ENCODE measurements around the gene AMPD1. TPM values are rescaled to one million over a fixed set of nuclear protein-coding genes. Genes with fewer than 3 reads are reported as not detected.
A peak's percentile ranks its signal among the peaks of the same experiment; 100 is the strongest.

Gene AMPD1
- total and polyA plus RNA-seq, 4 donors = 0.05 to 0.52 TPM; not detected in 2

DNA sequence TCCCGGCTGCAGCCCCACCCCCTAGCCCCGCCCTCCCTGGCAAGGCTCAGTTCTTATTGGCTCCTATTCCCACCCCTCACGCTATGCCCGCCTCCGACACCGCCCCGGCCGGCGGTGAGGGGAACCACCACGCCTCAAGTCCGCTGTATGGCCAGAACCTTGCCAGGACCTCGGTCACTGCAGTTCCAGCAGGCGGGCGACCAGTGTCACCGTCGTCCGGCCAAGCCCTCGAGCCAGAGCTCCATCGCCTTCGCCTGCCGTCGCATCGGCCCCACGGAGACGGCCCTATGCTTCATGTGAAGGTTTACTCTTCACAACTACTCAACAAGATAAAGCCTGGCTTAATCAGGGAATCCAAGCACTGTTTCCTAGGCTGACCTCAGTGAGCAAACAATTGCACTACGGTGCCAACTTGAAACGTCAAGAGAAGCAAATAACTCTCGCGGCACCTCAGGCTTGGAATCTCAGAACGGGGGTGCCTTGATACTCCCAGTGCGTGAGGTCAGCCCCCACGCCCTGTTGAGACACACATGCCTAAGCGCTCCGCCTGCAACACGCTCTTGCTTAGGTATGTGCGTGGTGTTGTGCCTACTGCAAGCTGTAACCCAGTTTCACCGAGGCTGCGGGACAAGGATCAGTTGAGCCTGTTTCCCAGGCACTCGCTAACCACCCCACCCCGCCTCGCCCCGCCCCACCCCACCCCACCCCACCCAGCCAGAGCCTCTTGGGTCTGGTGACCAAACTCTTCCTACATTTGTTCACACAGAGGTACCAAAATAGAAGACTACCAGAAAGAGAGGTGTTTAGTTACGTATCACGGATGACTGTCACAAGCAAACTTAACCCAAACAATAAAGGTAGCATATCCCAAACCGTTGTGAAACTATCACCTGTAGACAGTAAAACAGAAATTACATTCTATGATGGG lies 25.0 kb downstream of the AMPD1 start:
- Histone ChIP-seq H3K4me1 (ENCODE audit: control insufficient read depth in 1 of 2, insufficient read depth in 2 of 2, low read length in 2 of 2) (no peaks in the 10 kb centered on the region), H3K4me3 (ENCODE audit: low read length in 2 of 2) (peak overlapping the region; percentile 65 to 97), H3K27ac (ENCODE audit: low read depth in 1 of 2, low read length in 2 of 2) (peak overlapping the region in 1 of 2 donors; percentile 24), H3K36me3 (ENCODE audit: control insufficient read depth in 1 of 2, insufficient read depth in 2 of 2, low read length in 1 of 2) (no peaks in the 10 kb centered on the region), H3K9me3 (ENCODE audit: control insufficient read depth, low read length) (no peaks in the 10 kb centered on the region), H3K27me3 (ENCODE audit: control insufficient read depth in 1 of 2, insufficient read depth in 2 of 2, low read length in 1 of 2) (no peaks in the 10 kb centered on the region)
- DNase-seq (peak; percentile 96 to 98), ATAC-seq (ENCODE audit: low FRiP score) (peak; percentile 100)
- WGBS, 2 donors = 3% methylated on average over 45 of the region's 45 CpGs
- intact Hi-C loops (cut with DNase I) = loop anchor here (5.0 to 10.0 kb wide), 2 partner anchors 47 to 326 kb away; partner anchors contain the start of gene NRAS (in 1 of the 2)

DNA sequence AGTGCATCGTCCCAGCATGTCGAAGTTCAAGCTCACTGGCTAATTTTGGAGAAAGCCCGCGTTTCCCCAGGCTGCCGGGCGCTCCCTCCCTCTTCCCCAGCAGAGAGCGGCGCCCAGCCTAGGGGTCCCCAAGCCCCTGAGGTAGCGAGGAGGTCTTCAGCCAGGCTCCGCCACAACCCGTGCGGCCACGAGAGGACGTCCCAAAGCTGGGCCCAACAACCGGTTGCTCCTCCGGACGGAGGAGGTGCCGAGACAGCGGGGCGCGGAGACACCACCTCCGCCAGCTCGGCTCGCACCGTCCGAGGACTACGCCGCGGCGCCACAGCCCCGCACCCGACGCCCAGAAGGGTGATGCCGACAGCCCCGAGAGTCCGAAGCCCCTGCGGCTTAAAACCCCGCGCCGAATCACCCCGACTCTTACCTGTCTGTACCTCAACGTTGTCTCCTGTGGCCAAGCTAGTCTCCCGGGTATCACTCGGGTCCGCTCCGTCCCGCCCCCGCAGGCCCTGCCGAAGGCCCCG lies 25.7 kb downstream of the AMPD1 start, which contains the start of gene DENND2C:
DENND2C (minus strand) TSS at position 488 of the 521 bp plus-strand sequence. CDS start 44,065 bp downstream, outside the sequence.
- intact Hi-C loops (cut with DNase I) = loop anchor here (2.0 to 10.0 kb wide), 4 partner anchors 48 to 325 kb away; partner anchors contain the start of genes BCAS2 (in 1 of the 2), NRAS (in 1 of the 2) and TRIM33 (in 1 of the 2)
- ATAC-seq (ENCODE audit: low FRiP score) = peak; percentile 79
- H3K4me1 ChIP-seq (ENCODE audit: control insufficient read depth in 1 of 2, insufficient read depth in 2 of 2, low read length in 2 of 2) = no peaks in the 10 kb centered on the region
- H3K9me3 ChIP-seq (ENCODE audit: control insufficient read depth, low read length) = no peaks in the 10 kb centered on the region
- H3K27ac ChIP-seq (ENCODE audit: low read depth in 1 of 2, low read length in 2 of 2) = peak within 1 kb of the TSS in 1 of 2 donors; percentile 46
- no peaks in the 10 kb centered on the region for H3K36me3 ChIP-seq (ENCODE audit: control insufficient read depth in 1 of 2, insufficient read depth in 2 of 2, low read length in 1 of 2)
- no peak for DNase-seq
- peak within 1 kb of the TSS; percentile 65 to 97 for H3K4me3 ChIP-seq (ENCODE audit: low read length in 2 of 2)
- no peaks in the 10 kb centered on the region for H3K27me3 ChIP-seq (ENCODE audit: control insufficient read depth in 1 of 2, insufficient read depth in 2 of 2, low read length in 1 of 2)
- WGBS, 2 donors = 0% methylated on average over 48 to 50 of the region's 50 CpGs

DNA sequence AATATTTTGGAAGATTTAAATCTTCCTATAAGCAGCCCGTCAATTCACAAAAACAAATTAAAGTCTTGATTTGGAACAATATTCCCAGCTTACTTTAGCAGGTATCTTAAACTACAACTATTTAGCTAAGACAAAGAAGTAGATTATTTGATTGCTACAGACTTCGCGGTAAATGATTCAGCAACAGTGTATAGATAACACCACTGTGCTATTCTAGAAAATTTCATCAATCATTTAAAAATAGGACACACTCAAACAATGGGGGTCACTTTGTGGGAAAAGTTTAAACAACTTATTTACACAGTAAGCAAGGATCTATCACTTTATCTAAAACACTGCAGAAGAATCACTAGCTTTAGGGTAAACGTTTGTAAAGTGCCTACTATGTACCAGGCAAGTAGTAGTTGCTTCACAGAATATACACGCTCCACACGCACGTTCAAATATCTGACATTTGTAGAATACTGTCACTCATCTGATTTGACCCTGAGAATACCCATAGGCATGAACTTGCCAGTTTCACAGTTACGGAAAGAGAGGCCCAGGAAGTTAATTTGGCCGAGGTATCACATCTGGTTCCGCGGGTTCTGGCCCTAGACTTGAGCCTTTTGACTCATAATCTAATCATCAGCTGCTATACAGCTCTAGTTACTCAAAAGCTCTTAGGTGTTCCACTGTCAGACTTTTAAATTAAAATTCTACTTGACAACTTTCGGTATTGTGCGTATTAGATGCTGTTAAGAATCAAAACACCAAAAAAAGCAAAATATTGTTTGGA lies 26.4 kb downstream of the AMPD1 start:
- intact Hi-C loops (cut with DNase I) = loop anchor here in 1 of 2 donors (2.0 kb wide), 2 partner anchors 88 to 158 kb away; partner anchors contain the start of genes BCAS2 and TRIM33
- Histone ChIP-seq H3K27ac (ENCODE audit: low read depth in 1 of 2, low read length in 2 of 2) (peak overlapping the region in 1 of 2 donors; percentile 46), H3K27me3 (ENCODE audit: control insufficient read depth in 1 of 2, insufficient read depth in 2 of 2, low read length in 1 of 2) (no peaks in the 10 kb centered on the region), H3K9me3 (ENCODE audit: control insufficient read depth, low read length) (no peaks in the 10 kb centered on the region), H3K36me3 (ENCODE audit: control insufficient read depth in 1 of 2, insufficient read depth in 2 of 2, low read length in 1 of 2) (no peaks in the 10 kb centered on the region), H3K4me3 (ENCODE audit: low read length in 2 of 2) (peak overlapping the region; percentile 65 to 97), H3K4me1 (ENCODE audit: control insufficient read depth in 1 of 2, insufficient read depth in 2 of 2, low read length in 2 of 2) (no peaks in the 10 kb centered on the region)
- WGBS, 2 donors = 41 to 44% methylated on average over 13 of the region's 13 CpGs
- ATAC-seq (ENCODE audit: low FRiP score) (no peak), DNase-seq (no peak)

DNA sequence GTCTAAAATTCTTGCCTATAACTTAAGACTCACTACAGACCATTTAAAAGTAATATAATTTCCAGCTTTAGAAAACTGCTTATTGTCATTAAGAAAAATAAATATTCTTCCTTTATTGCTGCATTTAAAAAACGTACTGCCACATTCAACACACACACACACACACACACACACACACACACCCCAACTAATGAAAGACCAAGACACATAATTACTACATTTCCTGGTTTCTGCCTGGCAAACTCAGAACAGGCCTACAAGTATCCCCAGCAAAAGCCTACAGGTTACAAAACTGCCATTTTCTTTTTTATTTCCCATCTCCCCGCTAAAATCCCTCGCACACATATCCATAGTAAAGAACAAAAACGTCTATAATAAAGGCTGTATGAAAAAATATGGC lies 27.0 kb downstream of the AMPD1 start:
- intact Hi-C loops (cut with DNase I) = loop anchor here in 1 of 2 donors (2.0 kb wide), 2 partner anchors 88 to 158 kb away; partner anchors contain the start of genes BCAS2 and TRIM33
- no peaks in the 10 kb centered on the region for H3K36me3 ChIP-seq (ENCODE audit: control insufficient read depth in 1 of 2, insufficient read depth in 2 of 2, low read length in 1 of 2)
- H3K4me3 ChIP-seq (ENCODE audit: low read length in 2 of 2) = no peak overlapping the region
- no peaks in the 10 kb centered on the region for H3K27me3 ChIP-seq (ENCODE audit: control insufficient read depth in 1 of 2, insufficient read depth in 2 of 2, low read length in 1 of 2)
- WGBS, 2 donors = 82 to 92% methylated on average over 4 of the region's 4 CpGs
- DNase-seq = no peak
- ATAC-seq (ENCODE audit: low FRiP score) = no peak
- H3K9me3 ChIP-seq (ENCODE audit: control insufficient read depth, low read length) = no peaks in the 10 kb centered on the region
- H3K27ac ChIP-seq (ENCODE audit: low read depth in 1 of 2, low read length in 2 of 2) = no peak overlapping the region
- no peaks in the 10 kb centered on the region for H3K4me1 ChIP-seq (ENCODE audit: control insufficient read depth in 1 of 2, insufficient read depth in 2 of 2, low read length in 2 of 2)

DNA sequence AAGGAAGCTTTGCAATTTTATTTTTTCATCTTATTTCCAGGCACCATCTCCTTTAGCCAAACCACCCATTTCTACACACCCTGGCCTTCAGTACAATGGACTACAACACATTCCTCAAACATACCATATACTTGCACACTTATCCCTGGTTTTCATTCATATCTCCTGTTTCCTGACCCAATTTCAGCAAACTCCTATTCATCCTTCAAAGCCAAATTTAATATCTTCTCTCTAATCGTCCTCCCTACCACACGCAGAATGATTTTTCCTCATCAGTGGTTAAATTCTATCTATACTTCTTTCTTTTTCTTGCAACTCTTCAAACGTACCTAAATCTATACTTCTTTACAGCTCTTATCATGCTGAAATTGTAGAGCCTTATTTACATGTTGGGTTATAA lies 28.4 kb downstream of the AMPD1 start:
- ATAC-seq (ENCODE audit: low FRiP score) = no peak
- Histone ChIP-seq H3K27ac (ENCODE audit: low read depth in 1 of 2, low read length in 2 of 2) (no peak overlapping the region), H3K9me3 (ENCODE audit: control insufficient read depth, low read length) (no peaks in the 10 kb centered on the region), H3K4me3 (ENCODE audit: low read length in 2 of 2) (no peak overlapping the region), H3K4me1 (ENCODE audit: control insufficient read depth in 1 of 2, insufficient read depth in 2 of 2, low read length in 2 of 2) (no peaks in the 10 kb centered on the region), H3K36me3 (ENCODE audit: control insufficient read depth in 1 of 2, insufficient read depth in 2 of 2, low read length in 1 of 2) (no peaks in the 10 kb centered on the region), H3K27me3 (ENCODE audit: control insufficient read depth in 1 of 2, insufficient read depth in 2 of 2, low read length in 1 of 2) (no peaks in the 10 kb centered on the region)
- no peak for DNase-seq
- intact Hi-C loops (cut with DNase I) = no loop called here
- 91 to 92% methylated on average over 3 of the region's 3 CpGs for WGBS, 2 donors

DNA sequence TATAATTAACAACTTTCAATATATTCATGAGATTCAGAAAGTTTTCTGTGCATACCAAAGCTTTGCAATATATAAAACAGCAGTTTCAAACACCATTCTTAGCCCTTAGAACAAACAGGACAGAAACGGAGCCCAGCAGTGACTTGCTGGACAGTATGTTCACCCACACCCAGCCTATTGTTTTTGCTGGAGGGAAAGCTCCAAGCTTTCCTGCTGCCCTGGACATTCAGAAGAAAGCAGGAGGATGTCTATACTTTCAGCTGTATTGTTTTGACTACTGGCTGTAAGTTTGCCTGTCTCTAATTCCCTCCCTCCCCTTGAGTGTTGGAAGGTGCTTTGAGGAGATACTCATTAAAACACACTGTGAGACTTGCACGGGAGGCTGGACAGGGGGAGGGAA lies 35.1 kb downstream of the AMPD1 start:
- Histone ChIP-seq H3K27me3 (ENCODE audit: control insufficient read depth in 1 of 2, insufficient read depth in 2 of 2, low read length in 1 of 2) (no peaks in the 10 kb centered on the region), H3K4me1 (ENCODE audit: control insufficient read depth in 1 of 2, insufficient read depth in 2 of 2, low read length in 2 of 2) (no peaks in the 10 kb centered on the region), H3K36me3 (ENCODE audit: control insufficient read depth in 1 of 2, insufficient read depth in 2 of 2, low read length in 1 of 2) (no peaks in the 10 kb centered on the region), H3K4me3 (ENCODE audit: low read length in 2 of 2) (no peak overlapping the region), H3K27ac (ENCODE audit: low read depth in 1 of 2, low read length in 2 of 2) (no peak overlapping the region), H3K9me3 (ENCODE audit: control insufficient read depth, low read length) (no peaks in the 10 kb centered on the region)
- no peak for ATAC-seq (ENCODE audit: low FRiP score)
- 25 to 34% methylated on average over 2 of the region's 2 CpGs for WGBS, 2 donors
- intact Hi-C loops (cut with DNase I) = no loop called here
- DNase-seq = no peak

DNA sequence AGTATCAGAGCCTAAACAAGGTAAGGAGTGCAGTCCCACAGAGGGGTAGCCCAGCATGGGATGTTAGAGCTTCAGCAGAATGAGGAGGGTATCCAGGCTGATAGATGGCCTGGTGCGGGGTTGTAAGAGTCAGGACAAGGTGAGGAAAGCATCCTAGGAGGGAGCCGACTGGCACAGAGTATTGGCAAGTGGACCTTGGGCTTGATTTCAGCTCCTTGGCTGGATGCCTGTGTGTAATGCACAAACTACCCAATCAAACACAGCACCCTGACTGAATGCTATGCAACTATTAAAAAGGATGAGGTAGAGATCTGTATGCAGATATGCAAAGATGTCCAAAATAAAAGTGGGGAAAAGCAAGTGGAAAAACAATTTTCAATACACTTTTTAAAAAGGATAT lies 43.5 kb downstream of the AMPD1 start:
- Histone ChIP-seq H3K4me3 (ENCODE audit: low read length in 2 of 2) (no peak overlapping the region), H3K36me3 (ENCODE audit: control insufficient read depth in 1 of 2, insufficient read depth in 2 of 2, low read length in 1 of 2) (no peaks in the 10 kb centered on the region), H3K27me3 (ENCODE audit: control insufficient read depth in 1 of 2, insufficient read depth in 2 of 2, low read length in 1 of 2) (no peaks in the 10 kb centered on the region), H3K9me3 (ENCODE audit: control insufficient read depth, low read length) (no peaks in the 10 kb centered on the region), H3K27ac (ENCODE audit: low read depth in 1 of 2, low read length in 2 of 2) (no peak overlapping the region), H3K4me1 (ENCODE audit: control insufficient read depth in 1 of 2, insufficient read depth in 2 of 2, low read length in 2 of 2) (no peaks in the 10 kb centered on the region)
- intact Hi-C loops (cut with DNase I) = no loop called here
- no peak for ATAC-seq (ENCODE audit: low FRiP score)
- WGBS, 2 donors = 35 to 47% methylated on average over 2 of the region's 2 CpGs
- DNase-seq = no peak

DNA sequence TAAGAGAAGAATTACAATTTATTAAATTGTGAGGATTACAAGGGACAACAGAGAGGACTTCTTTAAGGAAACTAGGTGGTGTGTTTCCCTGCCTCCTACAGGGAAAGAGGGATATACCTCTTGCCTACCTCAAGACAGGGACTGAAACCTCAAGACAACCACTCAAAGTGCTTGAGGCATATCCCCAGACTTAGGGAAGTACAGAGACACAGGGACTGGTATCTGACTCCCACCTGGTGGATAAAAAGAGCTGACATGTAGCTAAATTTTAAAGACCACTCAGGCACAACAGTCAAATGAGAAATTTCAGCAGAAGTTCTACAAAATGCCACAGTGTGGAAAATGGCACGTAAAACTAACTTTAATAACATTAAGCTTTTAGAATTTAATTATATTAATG lies 46.8 kb downstream of the AMPD1 start:
- no peak for ATAC-seq (ENCODE audit: low FRiP score)
- no peaks in the 10 kb centered on the region for H3K4me1 ChIP-seq (ENCODE audit: control insufficient read depth in 1 of 2, insufficient read depth in 2 of 2, low read length in 2 of 2)
- no peaks in the 10 kb centered on the region for H3K36me3 ChIP-seq (ENCODE audit: control insufficient read depth in 1 of 2, insufficient read depth in 2 of 2, low read length in 1 of 2)
- H3K9me3 ChIP-seq (ENCODE audit: control insufficient read depth, low read length) = no peaks in the 10 kb centered on the region
- 98% methylated on average over 1 of the region's 1 CpG for WGBS, 2 donors
- H3K27me3 ChIP-seq (ENCODE audit: control insufficient read depth in 1 of 2, insufficient read depth in 2 of 2, low read length in 1 of 2) = no peaks in the 10 kb centered on the region
- H3K4me3 ChIP-seq (ENCODE audit: low read length in 2 of 2) = no peak overlapping the region
- H3K27ac ChIP-seq (ENCODE audit: low read depth in 1 of 2, low read length in 2 of 2) = no peak overlapping the region
- DNase-seq = no peak
- intact Hi-C loops (cut with DNase I) = no loop called here
